AG10803 (cell line): ENCODE data around the gene NEB.
"Not testable (repeated sequence)": the region's sequence is repeated elsewhere in the genome, so short reads cannot be mapped to it uniquely, and the experiment has no call there.

Source experiments
- DNase-seq: peaks from one replicate; pipeline ENCODE4 v3.0.0; 2010; ENCODE audit warnings: low read depth
- H3K4me3 ChIP-seq: 2 replicates; pipeline ENCODE4 v1.5.1; 2011; ENCODE audit warnings: mild to moderate bottlenecking, low read length, control low read depth
- TF ChIP-seq, protein P1 (sequence below): conservative IDR thresholded peaks from 2 replicates; pipeline ENCODE4 v1.5.1; 2011; ENCODE audit warnings: mild to moderate bottlenecking, low read length, control low read depth, inconsistent platforms

NEB gene

DNA sequence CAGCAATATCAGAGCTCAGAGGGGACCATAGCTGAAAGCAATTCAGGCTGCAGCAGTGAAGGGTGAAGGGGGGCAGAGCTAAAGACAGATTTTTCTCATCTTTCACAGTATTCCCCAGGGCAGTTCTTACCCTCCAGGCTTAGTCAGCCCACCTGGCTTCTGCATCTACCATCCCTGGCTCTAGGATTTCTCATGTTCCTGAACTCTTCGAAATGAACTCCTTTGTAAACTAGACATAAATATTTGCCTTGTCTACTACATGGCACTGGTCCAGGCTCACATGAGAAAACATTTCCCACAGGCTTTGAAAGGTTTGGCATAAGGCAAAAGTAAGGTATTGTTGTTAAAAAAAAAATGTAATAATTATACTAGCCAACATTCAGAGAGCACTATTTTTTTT, 23.6 kb upstream of the NEB start:
- TF ChIP-seq, protein P1, sequence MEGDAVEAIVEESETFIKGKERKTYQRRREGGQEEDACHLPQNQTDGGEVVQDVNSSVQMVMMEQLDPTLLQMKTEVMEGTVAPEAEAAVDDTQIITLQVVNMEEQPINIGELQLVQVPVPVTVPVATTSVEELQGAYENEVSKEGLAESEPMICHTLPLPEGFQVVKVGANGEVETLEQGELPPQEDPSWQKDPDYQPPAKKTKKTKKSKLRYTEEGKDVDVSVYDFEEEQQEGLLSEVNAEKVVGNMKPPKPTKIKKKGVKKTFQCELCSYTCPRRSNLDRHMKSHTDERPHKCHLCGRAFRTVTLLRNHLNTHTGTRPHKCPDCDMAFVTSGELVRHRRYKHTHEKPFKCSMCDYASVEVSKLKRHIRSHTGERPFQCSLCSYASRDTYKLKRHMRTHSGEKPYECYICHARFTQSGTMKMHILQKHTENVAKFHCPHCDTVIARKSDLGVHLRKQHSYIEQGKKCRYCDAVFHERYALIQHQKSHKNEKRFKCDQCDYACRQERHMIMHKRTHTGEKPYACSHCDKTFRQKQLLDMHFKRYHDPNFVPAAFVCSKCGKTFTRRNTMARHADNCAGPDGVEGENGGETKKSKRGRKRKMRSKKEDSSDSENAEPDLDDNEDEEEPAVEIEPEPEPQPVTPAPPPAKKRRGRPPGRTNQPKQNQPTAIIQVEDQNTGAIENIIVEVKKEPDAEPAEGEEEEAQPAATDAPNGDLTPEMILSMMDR: no peak
- no peak overlapping the region for H3K4me3 ChIP-seq
- DNase-seq: no peak

DNA sequence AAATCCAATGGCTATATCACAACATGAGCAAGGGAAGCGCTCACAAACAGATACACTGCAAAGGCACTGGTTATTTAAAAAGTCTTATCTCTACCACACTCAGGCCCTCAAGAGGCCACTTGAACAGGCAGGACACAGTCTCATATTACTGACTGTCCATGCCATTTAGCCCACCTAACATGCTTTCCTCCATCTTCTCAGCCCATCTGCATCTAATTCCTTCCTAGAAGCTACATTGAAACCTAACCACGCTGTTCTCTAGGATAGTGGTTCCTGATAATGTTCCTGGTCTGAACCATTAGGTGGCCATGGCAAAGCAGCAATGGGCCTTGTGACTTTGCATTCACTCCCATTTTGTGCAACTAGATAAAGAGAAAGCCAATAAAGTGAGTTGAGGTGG, 22.5 kb upstream of the NEB start:
- DNase-seq: no peak
- H3K4me3 ChIP-seq: no peak overlapping the region
- TF ChIP-seq, protein P1: no peak

DNA sequence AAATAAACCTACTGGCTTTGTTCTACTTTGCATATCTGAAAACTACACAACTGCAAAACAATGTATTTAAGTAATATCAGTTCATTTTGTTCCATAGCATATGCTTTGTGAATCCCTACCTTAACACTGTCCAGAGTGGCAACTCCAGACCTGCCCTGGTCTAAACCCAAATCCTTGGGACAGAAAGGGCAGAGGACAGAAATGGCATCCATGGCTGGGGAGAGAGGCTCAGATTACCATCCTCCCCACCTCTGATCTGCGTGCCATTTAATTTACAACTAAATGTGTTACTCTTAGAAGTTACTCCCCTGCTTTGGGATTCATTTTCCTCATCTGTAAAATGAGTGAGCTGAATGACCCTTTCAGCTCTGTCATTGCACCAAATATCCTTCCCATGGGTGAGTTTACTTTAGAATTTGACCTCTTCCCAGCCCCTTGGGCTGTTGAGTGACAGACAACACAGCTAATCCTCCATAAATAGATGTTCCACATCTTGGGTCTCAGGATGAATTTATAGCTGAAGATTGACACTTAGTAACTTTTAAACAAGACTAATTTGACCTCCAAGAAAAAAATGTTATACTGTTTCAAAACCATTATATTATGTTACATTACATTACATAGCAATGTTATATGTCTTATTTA, 20.1 kb upstream of the NEB start:
- no peak overlapping the region for H3K4me3 ChIP-seq
- no peak for DNase-seq
- TF ChIP-seq, protein P1: no peak

DNA sequence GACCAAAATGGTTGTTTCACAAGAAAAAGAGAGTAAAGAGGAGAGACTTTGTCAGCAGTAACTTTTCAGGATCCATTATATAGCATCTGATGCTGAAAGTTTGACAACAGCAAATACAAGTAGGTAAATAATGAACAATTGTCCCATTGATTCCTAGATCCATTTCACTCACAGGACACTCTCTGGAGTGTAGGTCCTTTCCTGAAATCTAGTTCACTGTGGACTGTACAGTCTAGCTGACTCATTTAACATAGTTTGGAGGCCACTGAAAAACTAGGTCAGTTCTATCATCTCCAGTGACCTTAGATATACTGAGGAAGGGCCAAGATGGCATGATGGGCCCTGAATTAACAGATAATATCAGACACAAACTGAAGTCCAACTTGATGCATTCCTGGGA, 19.3 kb upstream of the NEB start:
- H3K4me3 ChIP-seq: no peak overlapping the region
- no peak for DNase-seq
- TF ChIP-seq, protein P1: no peak

DNA sequence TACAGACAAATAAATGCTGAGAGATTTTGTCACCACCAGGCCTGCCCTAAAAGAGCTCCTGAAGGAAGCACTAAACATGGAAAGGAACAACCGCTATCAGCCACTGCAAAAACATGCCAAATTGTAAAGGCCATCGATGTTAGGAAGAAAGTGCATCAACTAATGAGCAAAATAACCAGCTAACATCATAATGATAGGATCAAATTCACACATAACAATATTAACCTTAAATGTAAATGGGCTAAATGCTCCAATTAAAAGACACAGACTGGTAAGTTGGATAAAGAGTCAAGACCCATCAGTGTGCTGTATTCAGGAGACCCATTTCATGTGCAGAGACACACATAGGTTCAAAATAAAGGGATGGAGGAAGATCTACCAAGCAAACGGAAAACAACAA, 11.0 kb upstream of the NEB start:
- not testable (repeated sequence) for H3K4me3 ChIP-seq, DNase-seq

DNA sequence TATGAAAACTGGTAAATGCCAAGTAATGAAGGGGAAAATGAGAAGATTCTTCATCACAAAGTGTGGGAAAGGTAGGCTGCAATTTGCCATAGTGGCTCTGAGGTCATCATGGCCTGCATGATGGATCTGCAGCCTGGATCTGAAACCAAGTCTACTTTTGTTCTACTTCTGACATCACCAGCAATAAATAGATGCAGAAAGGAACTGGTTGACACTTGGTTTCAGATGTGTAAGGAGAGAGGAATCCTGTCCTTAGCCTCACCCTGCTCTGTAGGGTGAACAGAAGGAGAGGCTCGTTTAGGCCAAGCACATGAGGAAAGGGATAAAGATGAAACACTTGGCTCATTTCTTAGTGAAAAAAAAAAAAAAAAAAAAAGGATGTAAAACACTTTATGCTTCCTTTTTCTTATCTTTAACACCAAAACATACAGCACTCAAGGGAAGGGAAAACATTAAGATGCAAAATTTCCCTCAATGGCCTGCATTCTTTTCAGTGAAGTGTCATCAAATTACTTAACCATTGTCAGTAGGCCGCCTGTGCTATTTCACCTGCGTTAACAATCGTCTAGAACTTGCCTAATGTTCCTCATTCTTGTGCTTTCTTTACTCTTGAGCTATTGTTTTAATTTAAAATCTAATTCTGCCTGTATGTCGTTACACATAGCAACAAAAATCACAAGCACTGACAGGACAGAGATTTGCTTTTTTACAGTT, 3.9 kb downstream of the NEB start:
- TF ChIP-seq, protein P1: no peak
- DNase-seq: peak; percentile 45
- H3K4me3 ChIP-seq: no peak overlapping the region

DNA sequence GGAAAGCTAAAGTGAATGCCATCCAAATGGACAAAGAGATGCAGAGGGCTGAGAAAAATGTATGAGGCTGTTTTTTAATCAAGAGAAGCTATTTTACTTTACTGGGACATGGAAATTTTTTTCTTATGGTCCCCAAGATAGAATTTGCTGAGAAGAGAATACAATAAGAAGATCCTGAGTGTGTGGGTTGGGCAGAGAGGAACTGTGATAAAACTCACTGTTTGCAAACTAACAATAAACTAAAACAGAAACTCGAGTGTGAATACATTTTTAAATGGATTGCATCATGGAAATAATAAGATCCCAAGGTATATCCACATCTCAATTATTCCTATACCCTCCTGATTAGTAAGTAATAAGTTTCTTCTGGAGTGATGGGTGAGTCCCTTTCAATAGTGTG, 4.4 kb downstream of the NEB start:
- no peak for DNase-seq
- no peak overlapping the region for H3K4me3 ChIP-seq
- TF ChIP-seq, protein P1: no peak
